ENCODE results near the gene SOWAHC. TPM values are rescaled to one million over a fixed set of nuclear protein-coding genes. Genes with fewer than 3 reads are reported as not detected.

The SOWAHC gene
- polyA plus RNA-seq, 1 donor from 2014 or later = 5.8 TPM

GRCh38 chr2:109629867-109630266 is 15.7 kb downstream of the SOWAHC start:
- no peaks in the 10 kb centered on the region for H4K20me1 ChIP-seq (ENCODE audit: insufficient read depth)
- H3F3A ChIP-seq (ENCODE audit: insufficient read depth, low read length, poor library complexity, severe bottlenecking) = no peaks in the 10 kb centered on the region
- no peaks in the 10 kb centered on the region for H3K27me3 ChIP-seq (ENCODE audit: insufficient read depth, low read depth, low read length)
- no peaks in the 10 kb centered on the region for H3K79me2 ChIP-seq (replicated peaks; ENCODE audit: insufficient read depth, low read length)
- H3K4me2 ChIP-seq (ENCODE audit: low read length) = no peak overlapping the region
- no peak overlapping the region for H3K27ac ChIP-seq (ENCODE audit: low read length)
- no peaks in the 10 kb centered on the region for H3K36me3 ChIP-seq (ENCODE audit: insufficient read depth, low read length)
- H3K9me2 ChIP-seq (ENCODE audit: insufficient read depth, low read length) = no peaks in the 10 kb centered on the region
- H3K9me3 ChIP-seq (ENCODE audit: low read length) = no peaks in the 10 kb centered on the region
- no peak for TF ChIP-seq MXI1 (conservative IDR thresholded peaks at IDR 0.05; ENCODE audit: poor library complexity, severe bottlenecking)
- no peak for TF ChIP-seq EZH2 (IDR thresholded peaks at IDR 0.05; ENCODE audit: borderline replicate concordance, insufficient read depth, low read length, poor library complexity, severe bottlenecking)
- TF ChIP-seq TAF1 (IDR thresholded peaks at IDR 0.05; ENCODE audit: low read depth) = no peak
- no peak for TF ChIP-seq EP300 (conservative IDR thresholded peaks at IDR 0.05; ENCODE audit: poor library complexity, severe bottlenecking)
- TF ChIP-seq SMC3 (conservative IDR thresholded peaks at IDR 0.05; ENCODE audit: poor library complexity) = no peak
- no peak for TF ChIP-seq CTCF (IDR thresholded peaks at IDR 0.05; ENCODE audit: poor library complexity, severe bottlenecking)
- TF ChIP-seq REST (IDR thresholded peaks at IDR 0.05; ENCODE audit: borderline replicate concordance) = no peak
- no peak for TF ChIP-seq POLR2AphosphoS5 (IDR thresholded peaks at IDR 0.05)
- TF ChIP-seq RAD21 (conservative IDR thresholded peaks at IDR 0.05) = no peak
- H3K4me3 ChIP-seq (ENCODE audit: low read length) = no peak overlapping the region
- no peak overlapping the region for H2AFZ ChIP-seq (ENCODE audit: low read depth, low read length)
- H3K9ac ChIP-seq (ENCODE audit: low read length) = no peak overlapping the region

GRCh38 chr2:109630441-109631430 is 16.6 kb downstream of the SOWAHC start:
- H3K9ac ChIP-seq (ENCODE audit: low read length) = no peak overlapping the region
- H3K4me3 ChIP-seq (ENCODE audit: low read length) = no peak overlapping the region
- H3K4me2 ChIP-seq (ENCODE audit: low read length) = no peak overlapping the region
- no peaks in the 10 kb centered on the region for H3K9me2 ChIP-seq (ENCODE audit: insufficient read depth, low read length)
- no peaks in the 10 kb centered on the region for H3K79me2 ChIP-seq (replicated peaks; ENCODE audit: insufficient read depth, low read length)
- H3K27me3 ChIP-seq (ENCODE audit: insufficient read depth, low read depth, low read length) = no peaks in the 10 kb centered on the region
- no peaks in the 10 kb centered on the region for H4K20me1 ChIP-seq (ENCODE audit: insufficient read depth)
- no peaks in the 10 kb centered on the region for H3K9me3 ChIP-seq (ENCODE audit: low read length)
- H3K27ac ChIP-seq (ENCODE audit: low read length) = no peak overlapping the region
- TF ChIP-seq EP300 (conservative IDR thresholded peaks at IDR 0.05; ENCODE audit: poor library complexity, severe bottlenecking) = no peak
- no peak for TF ChIP-seq RAD21 (conservative IDR thresholded peaks at IDR 0.05)
- TF ChIP-seq SMC3 (conservative IDR thresholded peaks at IDR 0.05; ENCODE audit: poor library complexity) = no peak
- TF ChIP-seq POLR2AphosphoS5 (IDR thresholded peaks at IDR 0.05) = no peak
- no peak for TF ChIP-seq TAF1 (IDR thresholded peaks at IDR 0.05; ENCODE audit: low read depth)
- TF ChIP-seq CTCF (IDR thresholded peaks at IDR 0.05; ENCODE audit: poor library complexity, severe bottlenecking) = no peak
- no peak for TF ChIP-seq MXI1 (conservative IDR thresholded peaks at IDR 0.05; ENCODE audit: poor library complexity, severe bottlenecking)
- no peaks in the 10 kb centered on the region for H3F3A ChIP-seq (ENCODE audit: insufficient read depth, low read length, poor library complexity, severe bottlenecking)
- no peak overlapping the region for H2AFZ ChIP-seq (ENCODE audit: low read depth, low read length)
- H3K36me3 ChIP-seq (ENCODE audit: insufficient read depth, low read length) = no peaks in the 10 kb centered on the region
